Measurements from ENCODE around the gene AP1AR. TPM values are rescaled to one million over a fixed set of nuclear protein-coding genes. Genes with fewer than 3 reads are reported as not detected.

AP1AR gene
- total RNA-seq, 2 experiments from 2014 or later = 18.2 to 39.2 TPM

GRCh38 chr4:112266823-112267222 lies 35.2 kb downstream of the AP1AR start:
- ChIA-PET CTCF (ENCODE audit: unreplicated experiment) (no interaction called here), POLR2A (interaction anchor here (0.6 to 2.1 kb wide), 3 partner anchors 11 to 119 kb away, joined by 3 to 5 read pairs (median 3); no protein-coding TSS in a partner anchor)
- TF ChIP-seq EZH2phosphoT487 (IDR thresholded peaks at IDR 0.05; ENCODE audit: borderline replicate concordance, low read depth, low read length) (no peak), CTCF (conservative IDR thresholded peaks at IDR 0.05; ENCODE audit: low read length) (peak; percentile 81)
- intact Hi-C loops (cut with micrococcal nuclease; ENCODE audit: unreplicated experiment) = no loop called here
- Histone ChIP-seq H3K9me3 (ENCODE audit: low read length) (no peaks in the 10 kb centered on the region), H3K4me1 (ENCODE audit: insufficient read depth, low read length, poor library complexity, severe bottlenecking) (no peaks in the 10 kb centered on the region), H2AFZ (ENCODE audit: low read length) (no peak overlapping the region), H3K36me3 (ENCODE audit: insufficient read depth, low read length) (peaks cover 46% of the 10 kb centered on the region), H4K20me1 (ENCODE audit: insufficient read depth, low read length) (no peaks in the 10 kb centered on the region), H3K4me3 (ENCODE audit: low read depth, low read length, poor library complexity, severe bottlenecking) (no peak overlapping the region), H3K9me2 (ENCODE audit: insufficient read depth, low read length) (no peaks in the 10 kb centered on the region), H3K79me2 (ENCODE audit: insufficient read depth, low read depth, low read length) (no peaks in the 10 kb centered on the region), H3K27ac (ENCODE audit: low read depth, low read length, poor library complexity, severe bottlenecking) (no peak overlapping the region), H3K4me2 (ENCODE audit: low read length) (no peak overlapping the region)
- DNase-seq (ENCODE audit: low spot score) = peak; percentile 45
- BruUV-seq (replicated peaks) = no TSS peak

- CTCF ChIA-PET (ENCODE audit: unreplicated experiment) = no interaction called here
These were observed 38.5 kb downstream of the AP1AR start for GRCh38 chr4:112270051-112270450.

More at GRCh38 chr4:112270051-112270450, 38.5 kb downstream of the AP1AR start:
- Histone ChIP-seq H3K36me3 (ENCODE audit: insufficient read depth, low read length) (peaks cover 58% of the 10 kb centered on the region), H3K9me3 (ENCODE audit: low read length) (no peaks in the 10 kb centered on the region), H3K9me2 (ENCODE audit: insufficient read depth, low read length) (no peaks in the 10 kb centered on the region), H3K4me2 (ENCODE audit: low read length) (no peak overlapping the region), H3K27ac (ENCODE audit: low read depth, low read length, poor library complexity, severe bottlenecking) (no peak overlapping the region), H3K4me3 (ENCODE audit: low read depth, low read length, poor library complexity, severe bottlenecking) (no peak overlapping the region), H3K4me1 (ENCODE audit: insufficient read depth, low read length, poor library complexity, severe bottlenecking) (no peaks in the 10 kb centered on the region), H3K79me2 (ENCODE audit: insufficient read depth, low read depth, low read length) (peaks cover 9% of the 10 kb centered on the region), H2AFZ (ENCODE audit: low read length) (no peak overlapping the region), H4K20me1 (ENCODE audit: insufficient read depth, low read length) (0 out of 2 replicates have a peak, but pooled peaks cover 4% of the 10 kb centered on the region)
- TF ChIP-seq CTCF (conservative IDR thresholded peaks at IDR 0.05; ENCODE audit: low read length) = no peak
- no peak for TF ChIP-seq EZH2phosphoT487 (IDR thresholded peaks at IDR 0.05; ENCODE audit: borderline replicate concordance, low read depth, low read length)
- POLR2A ChIA-PET = no interaction called here
- intact Hi-C loops (cut with micrococcal nuclease; ENCODE audit: unreplicated experiment) = no loop called here
- no TSS peak for BruUV-seq (replicated peaks)
- no peak for DNase-seq (ENCODE audit: low spot score)

Data from OCI-LY7 (cell line).